Stimulated activated CD4-positive, alpha-beta T cell treated with anti-CD3 and anti-CD28 coated beads, Interleukin-15, amount 100 ng/mL, for 24 hours (primary cell): ENCODE results near the gene OR5AL1.
"Not testable (repeated sequence)": the region's sequence is repeated elsewhere in the genome, so short reads cannot be mapped to it uniquely, and the experiment has no call there.

Experiments used
- DNase-seq: peaks from one replicate; pipeline ENCODE4 v3.0.0-alpha.2; 2020

Gene OR5AL1

DNA sequence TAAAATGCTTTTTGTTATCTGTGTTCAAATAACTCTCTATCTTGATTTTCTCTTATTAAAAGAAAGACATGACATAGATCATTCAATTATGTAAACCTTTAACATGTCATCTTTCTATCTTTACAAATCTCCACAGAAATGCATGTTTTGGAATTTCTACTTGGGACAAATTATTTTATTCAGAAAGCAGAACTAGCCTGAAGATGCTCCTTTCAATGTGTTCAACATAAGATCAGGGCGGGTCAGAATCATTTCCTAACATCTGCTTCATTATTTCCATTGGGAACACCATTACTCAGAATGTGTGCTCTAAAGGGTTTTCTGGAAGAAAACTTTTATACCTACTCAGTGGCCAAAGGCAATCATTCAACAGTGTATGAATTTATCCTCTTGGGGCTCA lies at the start of gene OR5AL1:
OR5AL1 (plus strand) TSS at position 301 of the 400 bp plus-strand sequence.
- DNase-seq, result no peak

GRCh38 chr11:56375324-56375723 lies 37.2 kb upstream of the OR5AL1 start, which contains the start of gene OR8U1:
Gene OR8U1, plus strand, starts transcription at chr11:56375624. Its CDS starts 0 bp downstream, at chr11:56375624.
- DNase-seq, result no peak

DNA sequence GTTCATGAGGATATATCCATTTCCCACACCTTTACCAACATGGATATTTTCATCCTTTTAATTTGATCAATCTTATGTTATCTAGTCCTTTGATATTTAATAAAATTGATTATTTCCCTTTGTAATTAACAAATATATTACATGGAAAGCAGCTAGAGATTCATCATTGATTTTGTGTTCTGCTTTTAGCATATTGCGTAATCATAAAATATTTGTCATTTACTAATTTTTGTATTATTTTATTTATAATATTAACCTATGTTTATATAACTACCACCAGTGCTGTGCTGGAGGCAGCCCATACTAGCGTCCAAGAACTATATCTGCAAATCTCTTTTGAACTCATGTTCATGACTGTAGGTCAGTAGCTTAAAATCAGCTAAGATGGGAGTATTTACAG lies 32.4 kb upstream of the OR5AL1 start:
- no peak for DNase-seq

DNA sequence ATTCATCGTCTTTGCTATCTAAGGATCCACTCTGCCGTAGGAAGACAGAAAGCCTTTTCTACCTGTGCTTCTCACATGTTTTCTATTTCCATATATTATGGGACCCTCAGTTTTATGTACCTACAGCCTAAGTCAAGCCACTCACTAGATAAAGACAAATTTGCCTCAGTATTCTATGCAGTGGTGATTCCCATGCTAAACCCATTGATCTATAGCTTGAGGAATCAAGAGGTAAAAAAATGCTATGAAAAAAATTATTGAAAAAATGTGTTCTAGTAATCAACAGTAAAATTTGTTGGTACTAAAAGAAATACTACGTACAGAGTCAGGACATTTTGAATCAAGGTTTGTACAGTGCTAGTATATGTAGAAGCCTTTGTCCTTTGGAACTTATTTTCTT lies 18.1 kb upstream of the OR5AL1 start:
- DNase-seq, result no peak

- no peak for DNase-seq
Observed at GRCh38 chr11:56396047-56396446, 16.4 kb upstream of the OR5AL1 start.

DNA sequence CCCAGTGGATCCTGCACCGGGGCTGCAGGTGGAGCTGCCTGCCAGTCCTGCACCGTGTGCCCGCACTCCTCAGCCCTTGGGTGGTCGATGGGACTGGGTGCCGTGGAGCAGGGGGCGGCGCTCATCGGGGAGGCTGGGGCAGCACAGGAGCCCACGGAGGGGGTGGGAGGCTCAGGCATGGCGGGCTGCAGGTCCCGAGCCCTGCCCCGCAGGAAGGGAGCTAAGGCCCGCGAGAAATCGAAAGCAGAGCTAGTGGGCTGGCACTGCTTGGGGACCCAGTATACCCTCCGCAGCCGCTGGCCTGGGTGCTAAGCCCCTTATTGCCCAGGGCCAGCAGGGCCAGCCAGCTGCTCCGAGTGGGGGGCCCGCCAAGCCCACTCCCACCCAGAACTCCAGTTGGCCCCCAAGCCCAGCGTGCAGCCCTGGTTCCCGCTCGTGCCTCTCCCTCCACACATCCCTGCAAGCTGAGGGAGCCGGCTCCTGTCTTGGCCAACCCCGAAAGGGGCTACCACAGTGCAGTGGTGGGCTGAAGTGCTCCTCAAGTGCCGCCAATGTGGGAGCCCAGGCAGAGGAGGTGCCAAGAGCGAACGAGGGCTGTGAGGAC lies 10.5 kb upstream of the OR5AL1 start:
- DNase-seq, result not testable (repeated sequence)

DNA sequence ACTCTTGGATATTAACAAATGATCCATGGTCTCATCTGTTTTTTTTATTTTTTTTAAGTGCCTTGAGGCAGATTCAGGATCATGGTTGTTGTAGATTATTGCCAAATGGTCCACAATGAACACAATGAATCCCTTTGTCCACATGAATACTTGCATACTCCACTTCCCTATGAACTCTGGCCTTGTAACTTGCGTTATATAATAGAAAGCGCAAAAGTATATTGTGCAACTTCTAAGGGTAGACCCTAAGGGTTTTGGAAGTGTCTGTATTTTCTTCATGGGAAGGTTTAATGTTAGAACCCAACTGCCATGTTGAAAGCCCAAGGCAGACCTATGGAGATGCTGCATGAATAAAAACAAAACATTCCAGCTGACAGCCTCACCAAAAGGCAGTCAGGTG lies 8.1 kb upstream of the OR5AL1 start:
- no peak for DNase-seq

DNA sequence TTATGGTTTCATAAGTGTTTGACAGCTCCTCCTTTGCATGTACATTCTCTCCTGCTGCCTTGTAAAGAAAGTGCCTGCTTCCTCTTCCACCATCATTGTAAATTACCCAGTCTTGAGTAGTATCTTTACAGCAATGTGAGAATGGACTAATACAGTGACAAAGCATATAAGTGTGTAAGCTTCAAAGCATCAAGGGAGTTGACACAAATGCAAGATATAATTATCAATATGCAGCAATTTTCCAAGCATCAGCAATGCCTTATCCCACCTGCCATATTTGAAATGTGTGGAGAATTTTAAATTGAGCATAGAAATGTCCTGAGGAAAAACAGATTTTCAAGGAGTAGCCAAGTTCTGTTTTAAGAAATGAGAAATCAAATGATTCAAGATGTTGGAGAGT lies 1.7 kb upstream of the OR5AL1 start:
- no peak for DNase-seq

DNA sequence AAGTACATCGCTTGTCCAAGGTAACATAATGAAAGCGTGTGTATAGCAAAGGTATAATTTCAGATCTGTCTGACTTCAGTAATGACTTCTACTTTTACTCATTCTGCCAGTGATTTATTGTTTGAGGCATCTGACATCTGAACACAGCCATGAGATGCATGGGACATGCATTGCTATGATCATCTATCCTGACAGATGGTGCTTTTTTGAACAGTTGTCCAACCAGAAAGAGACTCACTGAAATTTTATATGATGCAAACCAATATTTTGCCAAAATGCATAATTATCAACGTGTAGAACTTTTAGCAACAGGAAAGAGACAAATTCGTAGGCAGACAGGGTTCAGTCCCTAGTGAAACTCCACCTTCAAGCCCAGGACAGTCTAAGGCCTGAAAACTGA lies 41.0 kb downstream of the OR5AL1 start:
- DNase-seq, result no peak

DNA sequence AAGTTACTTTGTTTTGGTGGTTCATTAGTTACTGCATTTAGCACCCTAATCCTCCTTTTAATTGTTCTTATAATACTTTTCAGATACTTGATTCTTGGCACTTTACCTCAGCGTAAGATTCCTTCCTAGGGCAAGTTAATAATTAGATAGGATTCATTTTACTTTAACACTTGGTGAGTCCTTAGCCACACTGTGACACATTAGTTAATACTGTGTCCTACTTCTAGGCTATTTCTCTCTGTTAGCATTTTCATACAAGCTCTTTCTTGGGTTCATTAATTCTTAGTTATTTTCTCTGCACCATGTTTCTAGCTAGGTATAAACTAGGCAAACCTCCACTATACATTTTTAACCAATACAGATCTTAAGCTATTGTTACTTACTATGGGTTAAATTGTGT lies 44.6 kb downstream of the OR5AL1 start:
- DNase-seq, result no peak
